Activated CD4-positive, alpha-beta T cell treated with anti-CD3 and anti-CD28 coated beads for 36 hours (primary cell): ENCODE data around the gene MRPS18B. TPM values are rescaled to one million over a fixed set of nuclear protein-coding genes. Genes with fewer than 3 reads are reported as not detected.

Experiments used
- ATAC-seq: fragments of 200-7000 bp; cut with Tn5 transposase; one replicate; pipeline ENCODE4 v1.10.0; 2021; ENCODE audit warnings: mild to moderate bottlenecking, moderate library complexity
- CTCF ChIA-PET: fragments of 350-600 bp; sonication (Branson Sonifier 250); formaldehyde crosslinking; loops from one replicate; lab custom pipeline; 2021; ENCODE audit warnings: antibody characterized with exemption; lab: Charles Lee
- POLR2A ChIA-PET: fragments of 350-600 bp; sonication (Branson Sonifier 250); formaldehyde crosslinking; loops from one replicate; lab custom pipeline; 2021; ENCODE audit warnings: antibody characterized with exemption, inconsistent platforms; lab: Charles Lee
- DNase-seq: peaks from one replicate; pipeline ENCODE4 v3.0.0-alpha.2; 2020
- H3K27ac Mint-ChIP-seq: one replicate; pipeline ENCODE4 v1.8.0; 2021; ENCODE audit warnings: mixed read lengths
- H3K27me3 Mint-ChIP-seq: one replicate; pipeline ENCODE4 v1.8.0; 2021; ENCODE audit warnings: mixed read lengths
- H3K36me3 Mint-ChIP-seq: one replicate; pipeline ENCODE4 v1.8.0; 2021; ENCODE audit warnings: low read depth, mixed read lengths
- H3K4me1 Mint-ChIP-seq: one replicate; pipeline ENCODE4 v1.8.0; 2021; ENCODE audit warnings: mixed read lengths
- H3K4me3 Mint-ChIP-seq: one replicate; pipeline ENCODE4 v1.8.0; 2021; ENCODE audit warnings: mild to moderate bottlenecking, moderate library complexity, mixed read lengths
- H3K9me3 Mint-ChIP-seq: one replicate; pipeline ENCODE4 v1.8.0; 2021; ENCODE audit warnings: low read depth, mixed read lengths
- intact Hi-C, 2 experiments: fragments of 100-400 bp; cut with DNase I in 1 of 2; cut with micrococcal nuclease in 1 of 2; formaldehyde crosslinking; loops; one replicate each; pipeline versions ENCODE4 v1.14.2 to v1.15.1; 2022 to 2024; cut with DNase I, micrococcal nuclease
- total RNA-seq, 2 experiments: library from RNA; stranded (reverse); gene quantifications; one replicate each; pipeline ENCODE4 v1.2.3, GENCODE V29; 2021

Gene MRPS18B
- total RNA-seq, 2 experiments from 2014 or later, result 111 to 114 TPM

GRCh38 chr6:30614044-30614842 lies 3.4 kb upstream of the MRPS18B start:
- H3K27ac Mint-ChIP-seq, result peak overlapping the region; percentile 98
- peaks cover 83% of the 10 kb centered on the region for H3K36me3 Mint-ChIP-seq
- no peaks in the 10 kb centered on the region for H3K9me3 Mint-ChIP-seq
- no peak for DNase-seq
- ChIA-PET POLR2A (interaction anchor here (0.6 to 2.1 kb wide), 21 partner anchors 12 to 1050 kb away, joined by 3 to 28 read pairs (median 6); partner anchors contain the start of genes ABCF1, C6orf136, DDX39B and GNL1), CTCF (interaction anchor here (0.7 to 3.8 kb wide), 20 partner anchors 16 to 900 kb away, joined by 3 to 39 read pairs (median 4); partner anchors contain the start of gene MDC1)
- H3K4me1 Mint-ChIP-seq, result peaks cover 51% of the 10 kb centered on the region
- intact Hi-C loops, result loop anchor here (2.0 to 10.0 kb wide), 4 partner anchors 59 to 1051 kb away; partner anchors contain the start of genes ATP6V1G2 (in 1 of the 2), C6orf47 (in 1 of the 2), CSNK2B (in 1 of the 2) and DDX39B (in 1 of the 2)
- no peaks in the 10 kb centered on the region for H3K27me3 Mint-ChIP-seq
- peak overlapping the region; percentile 97 for H3K4me3 Mint-ChIP-seq
- no peak for ATAC-seq

- ChIA-PET POLR2A (interaction anchor here (0.6 to 2.1 kb wide), 19 partner anchors 11 to 1050 kb away, joined by 3 to 28 read pairs (median 4); partner anchors contain the start of genes ABCF1, C6orf136, DDX39B and GNL1), CTCF (interaction anchor here (0.6 to 3.8 kb wide), 17 partner anchors 17 to 899 kb away, joined by 3 to 39 read pairs (median 4); partner anchors contain the start of gene MDC1)
- Mint-ChIP-seq H3K4me3 (peak overlapping the region; percentile 97), H3K9me3 (no peaks in the 10 kb centered on the region), H3K27ac (peak overlapping the region; percentile 98), H3K36me3 (peaks cover 83% of the 10 kb centered on the region), H3K27me3 (no peaks in the 10 kb centered on the region), H3K4me1 (peaks cover 51% of the 10 kb centered on the region)
- DNase-seq (peak; percentile 89), ATAC-seq (peak; percentile 66)
- intact Hi-C loops, result loop anchor here (2.0 to 10.0 kb wide), 8 partner anchors 58 to 1050 kb away; partner anchors contain the start of genes ATP6V1G2 (in 1 of the 2), C6orf47 (in 1 of the 2), CSNK2B (in 1 of the 2) and DDX39B (in 1 of the 2)
These were observed 2.8 kb upstream of the MRPS18B start for GRCh38 chr6:30614843-30615218.

GRCh38 chr6:30615219-30615957 lies 2.3 kb upstream of the MRPS18B start:
- Mint-ChIP-seq H3K27me3 (no peaks in the 10 kb centered on the region), H3K4me3 (peak overlapping the region; percentile 97), H3K27ac (peak overlapping the region; percentile 98), H3K9me3 (no peaks in the 10 kb centered on the region), H3K36me3 (peaks cover 83% of the 10 kb centered on the region), H3K4me1 (peaks cover 49% of the 10 kb centered on the region)
- no peak for ATAC-seq
- ChIA-PET POLR2A (interaction anchor here (0.6 to 2.1 kb wide), 26 partner anchors 10 to 1049 kb away, joined by 3 to 28 read pairs (median 4); partner anchors contain the start of genes ABCF1, C6orf136, DDX39B and DHX16), CTCF (interaction anchor here (0.6 to 3.8 kb wide), 16 partner anchors 17 to 899 kb away, joined by 3 to 39 read pairs (median 4); partner anchors contain the start of genes DHX16 and MDC1)
- intact Hi-C loops, result loop anchor here (2.0 to 10.0 kb wide), 8 partner anchors 57 to 1049 kb away; partner anchors contain the start of genes ATP6V1G2 (in 1 of the 2), C6orf47 (in 1 of the 2), CSNK2B (in 1 of the 2) and DDX39B (in 1 of the 2)
- DNase-seq, result peak; percentile 41

GRCh38 chr6:30615958-30616810 lies 1.5 kb upstream of the MRPS18B start:
- H3K27ac Mint-ChIP-seq, result peak overlapping the region; percentile 98
- peak overlapping the region; percentile 97 for H3K4me3 Mint-ChIP-seq
- no peaks in the 10 kb centered on the region for H3K9me3 Mint-ChIP-seq
- ATAC-seq (no peak), DNase-seq (peak; percentile 26)
- no peaks in the 10 kb centered on the region for H3K27me3 Mint-ChIP-seq
- intact Hi-C loops, result loop anchor here (2.0 to 10.0 kb wide), 11 partner anchors 57 to 1049 kb away; partner anchors contain the start of genes DHX16 (in 2 of the 2), ATP6V1G2 (in 1 of the 2), C6orf47 (in 1 of the 2) and CSNK2B (in 1 of the 2)
- H3K4me1 Mint-ChIP-seq, result peaks cover 46% of the 10 kb centered on the region
- ChIA-PET POLR2A (interaction anchor here (0.6 to 2.1 kb wide), 16 partner anchors 10 to 204 kb away, joined by 3 to 28 read pairs (median 6); partner anchors contain the start of genes ABCF1, C6orf136, DHX16 and MDC1), CTCF (interaction anchor here (0.7 to 1.7 kb wide), 4 partner anchors 56 to 115 kb away, joined by 3 to 9 read pairs (median 8); partner anchors contain the start of genes DHX16 and MDC1)
- peaks cover 79% of the 10 kb centered on the region for H3K36me3 Mint-ChIP-seq

- peaks cover 40% of the 10 kb centered on the region for H3K4me1 Mint-ChIP-seq
- H3K36me3 Mint-ChIP-seq, result peaks cover 76% of the 10 kb centered on the region
- no peaks in the 10 kb centered on the region for H3K27me3 Mint-ChIP-seq
- DNase-seq, result peak; percentile 99
- intact Hi-C loops, result loop anchor here (1.0 to 10.0 kb wide), 24 partner anchors 9 to 1048 kb away; partner anchors contain the start of genes ABCF1 (in 2 of the 2), C6orf136 (in 2 of the 2), GNL1 (in 2 of the 2) and MDC1 (in 2 of the 2)
- peak; percentile 77 for ATAC-seq
- H3K27ac Mint-ChIP-seq, result peak within 1 kb of the TSS; percentile 98
- peak within 1 kb of the TSS; percentile 97 for H3K4me3 Mint-ChIP-seq
- POLR2A ChIA-PET, result interaction anchor here (0.6 to 1.7 kb wide), 6 partner anchors 33 to 114 kb away, joined by 3 to 5 read pairs (median 4); partner anchors contain the start of genes ABCF1, DHX16 and MDC1
- CTCF ChIA-PET, result interaction anchor here (0.5 to 2.4 kb wide), 8 partner anchors 19 to 212 kb away, joined by 3 to 11 read pairs (median 4); partner anchors contain the start of gene DHX16
- H3K9me3 Mint-ChIP-seq, result no peaks in the 10 kb centered on the region
These were observed 652 bp upstream of the MRPS18B start, which contains the start of gene PPP1R10 for GRCh38 chr6:30616811-30617564. Gene PPP1R10 (minus strand): TSS chr6:30617243. CDS start chr6:30609944, 7,299 bp downstream.

- intact Hi-C loops, result loop anchor here (5.0 to 10.0 kb wide), 6 partner anchors 194 to 1046 kb away; partner anchors contain the start of genes ATP6V1G2 (in 1 of the 2), C6orf47 (in 1 of the 2), CSNK2B (in 1 of the 2) and DDX39B (in 1 of the 2)
- ChIA-PET CTCF (interaction anchor here (0.6 to 2.4 kb wide), 13 partner anchors 11 to 135 kb away, joined by 3 to 11 read pairs (median 4); partner anchors contain the start of genes C6orf136, DHX16 and PRR3), POLR2A (interaction anchor here (0.6 to 1.7 kb wide), 7 partner anchors 8 to 390 kb away, joined by 3 to 6 read pairs (median 3); partner anchors contain the start of genes ABCF1, ATAT1 and DHX16)
These were observed 694 bp downstream of the MRPS18B start for GRCh38 chr6:30618270-30618797.

GRCh38 chr6:30619561-30619960 lies 1.9 kb downstream of the MRPS18B start:
- Mint-ChIP-seq H3K27ac (peak overlapping the region; percentile 98), H3K36me3 (peaks cover 69% of the 10 kb centered on the region), H3K4me3 (peak overlapping the region; percentile 97), H3K27me3 (no peaks in the 10 kb centered on the region), H3K4me1 (peaks cover 18% of the 10 kb centered on the region), H3K9me3 (no peaks in the 10 kb centered on the region)
- ATAC-seq (no peak), DNase-seq (no peak)
- CTCF ChIA-PET, result interaction anchor here (1.3 to 2.4 kb wide), 3 partner anchors 22 to 104 kb away, joined by 4 to 11 read pairs (median 5); no protein-coding TSS in a partner anchor
- POLR2A ChIA-PET, result interaction anchor here (0.6 kb wide), 1 partner anchor 109 kb away, joined by 3 read pairs; no protein-coding TSS in a partner anchor
- intact Hi-C loops, result loop anchor here (5.0 to 10.0 kb wide), 6 partner anchors 193 to 1045 kb away; partner anchors contain the start of genes ATP6V1G2 (in 1 of the 2), C6orf47 (in 1 of the 2), CSNK2B (in 1 of the 2) and DDX39B (in 1 of the 2)

More at GRCh38 chr6:30618270-30618797, 694 bp downstream of the MRPS18B start:
- Mint-ChIP-seq H3K27ac (peak overlapping the region; percentile 98), H3K4me1 (peaks cover 29% of the 10 kb centered on the region), H3K27me3 (no peaks in the 10 kb centered on the region), H3K9me3 (no peaks in the 10 kb centered on the region), H3K4me3 (peak overlapping the region; percentile 97), H3K36me3 (peaks cover 73% of the 10 kb centered on the region)
- ATAC-seq, result no peak
- no peak for DNase-seq

- POLR2A ChIA-PET, result no interaction called here
- H3K9me3 Mint-ChIP-seq, result no peaks in the 10 kb centered on the region
- ATAC-seq (no peak), DNase-seq (no peak)
- H3K4me3 Mint-ChIP-seq, result no peak overlapping the region
- H3K27me3 Mint-ChIP-seq, result no peaks in the 10 kb centered on the region
- CTCF ChIA-PET, result interaction anchor here (0.7 to 1.3 kb wide), 2 partner anchors 97 to 106 kb away, joined by 3 to 6 read pairs; no protein-coding TSS in a partner anchor
- H3K36me3 Mint-ChIP-seq, result peaks cover 53% of the 10 kb centered on the region
- intact Hi-C loops, result loop anchor here in 1 of 2 experiments (1.0 kb wide), 1 partner anchor 462 kb away; no protein-coding TSS in a partner anchor
- H3K4me1 Mint-ChIP-seq, result peaks cover 25% of the 10 kb centered on the region
- no peak overlapping the region for H3K27ac Mint-ChIP-seq
These were observed 7.9 kb downstream of the MRPS18B start for GRCh38 chr6:30625511-30625910.
